Measurements from ENCODE around the gene MICAL2. TPM values are rescaled to one million over a fixed set of nuclear protein-coding genes. Genes with fewer than 3 reads are reported as not detected.
A peak's percentile ranks its signal among the peaks of the same experiment; 100 is the strongest.

Gene MICAL2
- total RNA-seq, 6 experiments from 2014 or later = 17.0 to 50.7 (median 35.9) TPM

DNA sequence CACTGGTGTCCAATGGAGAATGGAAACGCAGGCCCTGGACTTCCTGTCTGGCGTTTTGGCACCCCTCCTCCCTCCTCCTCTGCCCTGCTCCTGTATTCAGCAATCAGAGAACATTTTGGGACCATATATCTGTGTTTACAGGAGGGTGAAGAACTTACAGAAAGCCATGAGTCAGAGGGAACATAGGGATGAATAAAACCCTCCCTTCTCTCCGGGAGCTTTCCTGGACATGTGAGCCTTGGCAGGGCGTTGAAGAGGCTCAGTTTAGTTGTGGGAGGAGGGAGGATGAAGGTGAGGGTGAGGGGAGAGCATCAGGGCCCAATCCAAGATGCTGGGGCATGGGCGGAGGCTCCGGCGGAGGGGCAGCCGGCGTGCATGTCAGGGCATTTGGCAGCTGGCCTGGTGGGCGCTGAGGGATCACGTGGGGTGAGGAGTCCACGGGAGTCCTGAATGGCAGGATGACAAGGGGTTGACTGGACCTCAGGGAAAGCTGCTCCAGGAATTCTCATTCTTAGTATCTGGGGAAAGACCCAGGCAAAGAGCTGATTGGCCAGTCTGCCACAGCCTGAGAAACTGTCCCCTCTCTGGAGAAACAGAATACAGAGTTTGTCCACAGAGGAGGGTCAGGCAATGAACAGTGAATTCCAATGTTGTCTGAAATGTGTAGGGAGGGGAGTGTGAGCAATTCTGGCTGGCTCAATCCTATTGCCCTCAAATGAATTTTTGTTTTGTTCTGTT lies 28.9 kb downstream of the MICAL2 start:
- intact Hi-C loops (cut with DNase I) = no loop called here
- TF ChIP-seq POLR2A (IDR thresholded peaks at IDR 0.05) = no peak
- no peak for TF ChIP-seq CTCF (IDR thresholded peaks at IDR 0.05)

DNA sequence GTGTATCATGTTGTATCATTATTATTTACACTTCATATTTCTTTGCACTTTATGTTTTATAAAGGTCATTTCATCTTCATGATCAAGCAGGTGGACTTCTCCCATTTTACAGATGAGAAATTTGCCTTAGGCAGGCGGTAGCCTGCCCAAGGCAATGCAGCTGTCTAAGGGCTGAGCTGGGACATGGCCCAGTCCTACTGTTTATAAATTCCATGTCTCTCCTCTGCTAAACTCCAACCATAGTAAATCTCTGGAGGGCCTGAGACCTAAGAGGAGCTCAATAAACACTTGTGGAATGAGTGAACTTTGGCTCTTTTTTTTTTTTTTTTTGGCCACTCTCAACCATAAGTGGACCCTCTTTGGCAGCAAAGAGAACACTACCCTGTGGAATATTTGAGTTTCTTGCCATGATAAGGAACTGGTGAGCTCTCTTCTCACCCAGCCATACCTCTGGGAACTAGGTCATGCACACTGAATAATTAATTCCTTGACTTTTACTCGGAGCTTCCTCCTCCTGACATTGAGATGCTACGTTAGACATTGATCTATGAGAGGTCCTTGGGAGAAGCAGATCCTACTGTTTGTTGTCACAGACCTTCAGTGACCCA lies 29.9 kb downstream of the MICAL2 start:
- Histone ChIP-seq H3K27ac (no peak overlapping the region), H3K4me3 (no peak overlapping the region), H3K27me3 (no peaks in the 10 kb centered on the region), H3K4me1 (peaks cover 0 to 4% (median 1%) of the 10 kb centered on the region in 4 donors), H3K36me3 (no peaks in the 10 kb centered on the region), H3K9me3 (no peaks in the 10 kb centered on the region)
- no peak for DNase-seq
- intact Hi-C loops (cut with DNase I) = no loop called here
- TF ChIP-seq POLR2A (IDR thresholded peaks at IDR 0.05) (no peak), CTCF (IDR thresholded peaks at IDR 0.05) (no peak)
- 90% methylated on average over 2 of the region's 3 CpGs for WGBS (ENCODE audit: insufficient coverage, low coverage, low lambda C conversion rate, missing lambda C conversion rate)
- ATAC-seq = no peak

More for the DNA sequence above, 28.9 kb downstream of the MICAL2 start:
- no peaks in the 10 kb centered on the region for H3K9me3 ChIP-seq
- 68% methylated on average over 4 of the region's 12 CpGs for WGBS (ENCODE audit: insufficient coverage, low coverage, low lambda C conversion rate, missing lambda C conversion rate)
- no peak for DNase-seq
- H3K4me1 ChIP-seq = peaks cover 0 to 4% (median 1%) of the 10 kb centered on the region in 4 donors
- no peaks in the 10 kb centered on the region for H3K36me3 ChIP-seq
- no peak overlapping the region for H3K4me3 ChIP-seq
- no peak overlapping the region for H3K27ac ChIP-seq
- no peaks in the 10 kb centered on the region for H3K27me3 ChIP-seq
- ATAC-seq = peak in 1 of 4 donors; percentile 13

GRCh38 chr11:12141283-12141682 lies 30.9 kb downstream of the MICAL2 start:
- Histone ChIP-seq H3K27me3 (no peaks in the 10 kb centered on the region), H3K4me3 (no peak overlapping the region), H3K27ac (no peak overlapping the region), H3K36me3 (no peaks in the 10 kb centered on the region), H3K4me1 (peaks cover 0 to 4% (median 1%) of the 10 kb centered on the region in 4 donors), H3K9me3 (no peaks in the 10 kb centered on the region)
- DNase-seq (no peak), ATAC-seq (no peak)
- TF ChIP-seq POLR2A (IDR thresholded peaks at IDR 0.05) (no peak), CTCF (IDR thresholded peaks at IDR 0.05) (no peak)
- 80% methylated on average over 1 of the region's 1 CpG for WGBS (ENCODE audit: insufficient coverage, low coverage, low lambda C conversion rate, missing lambda C conversion rate)
- intact Hi-C loops (cut with DNase I) = no loop called here

DNA sequence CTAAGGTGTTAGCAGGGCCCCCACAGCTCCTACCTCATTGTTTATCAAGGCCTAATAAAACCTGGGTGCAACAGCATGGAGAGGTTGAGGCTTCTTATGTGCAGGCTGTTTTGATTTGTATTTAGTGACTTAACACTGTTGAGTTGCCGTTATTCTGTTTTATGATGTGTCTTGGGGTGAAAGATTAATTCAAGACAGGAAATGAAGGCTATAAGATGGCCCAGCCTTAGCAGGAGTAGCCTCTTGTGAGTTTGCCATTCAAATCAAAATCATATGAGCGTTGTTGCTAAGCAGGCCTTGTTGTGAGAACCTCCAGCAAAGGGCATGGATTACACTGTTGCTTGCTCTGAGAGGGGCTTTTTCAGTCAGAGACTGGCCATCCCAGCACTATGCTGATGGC lies 31.8 kb downstream of the MICAL2 start:
- H3K4me1 ChIP-seq = peaks cover 0 to 4% (median 1%) of the 10 kb centered on the region in 4 donors
- intact Hi-C loops (cut with DNase I) = no loop called here
- WGBS (ENCODE audit: insufficient coverage, low coverage, low lambda C conversion rate, missing lambda C conversion rate) = 100% methylated on average over 2 of the region's 2 CpGs
- ATAC-seq (no peak), DNase-seq (no peak)
- H3K27me3 ChIP-seq = no peaks in the 10 kb centered on the region
- TF ChIP-seq POLR2A (IDR thresholded peaks at IDR 0.05) (no peak), CTCF (IDR thresholded peaks at IDR 0.05) (no peak)
- no peak overlapping the region for H3K27ac ChIP-seq
- H3K36me3 ChIP-seq = no peaks in the 10 kb centered on the region
- H3K4me3 ChIP-seq = no peak overlapping the region
- H3K9me3 ChIP-seq = no peaks in the 10 kb centered on the region
